WTC11 (cell line): ENCODE results near the gene SRMS. TPM values are rescaled to one million over a fixed set of nuclear protein-coding genes. Genes with fewer than 3 reads are reported as not detected.

Experiments used
- ATAC-seq: fragments of 200-7000 bp; cut with Tn5 transposase; 2 replicates; pipeline ENCODE4 v1.10.0; 2021; ENCODE audit warnings: mild to moderate bottlenecking, moderate library complexity
- CTCF ChIA-PET: fragments of 300-600 bp; sonication (Branson Sonifier 250); formaldehyde crosslinking; loops from one replicate; lab custom pipeline; 2021; ENCODE audit warnings: antibody characterized with exemption; lab: Charles Lee
- POLR2A ChIA-PET: fragments of 350-600 bp; sonication (Branson Sonifier 250); formaldehyde crosslinking; loops from one replicate; lab custom pipeline; 2021; ENCODE audit warnings: antibody characterized with exemption; lab: Charles Lee
- DNase-seq: peaks from one replicate; pipeline ENCODE4 v3.0.0; 2021; ENCODE audit warnings: low spot score
- H3K27ac Mint-ChIP-seq: 2 replicates; pipeline ENCODE4 v1.8.0; 2021; ENCODE audit warnings: mixed read lengths
- H3K27me3 Mint-ChIP-seq: 2 replicates; pipeline ENCODE4 v1.8.0; 2021; ENCODE audit warnings: low read depth, mild to moderate bottlenecking, moderate library complexity, mixed read lengths
- H3K36me3 Mint-ChIP-seq: 2 replicates; pipeline ENCODE4 v1.8.0; 2021; ENCODE audit warnings: mixed read lengths
- H3K4me1 Mint-ChIP-seq: 2 replicates; pipeline ENCODE4 v1.8.0; 2022; ENCODE audit warnings: mixed read lengths
- H3K4me3 Mint-ChIP-seq: 2 replicates; pipeline ENCODE4 v1.8.0; 2021; ENCODE audit warnings: mild to moderate bottlenecking, moderate library complexity, mixed read lengths
- H3K9me3 Mint-ChIP-seq: 2 replicates; pipeline ENCODE4 v1.8.0; 2021; ENCODE audit warnings: mixed read lengths
- CREM ChIP-seq: sonication (generic); formaldehyde crosslinking; IDR thresholded peaks from 2 replicates; pipeline ENCODE4 v1.8.1; 2022; ENCODE audit warnings: mild to moderate bottlenecking, missing genetic modification reagents, moderate library complexity
- ESRRA ChIP-seq: sonication (generic); formaldehyde crosslinking; IDR thresholded peaks from 2 replicates; pipeline ENCODE4 v1.8.1; 2022; ENCODE audit warnings: mild to moderate bottlenecking, missing genetic modification reagents, borderline replicate concordance
- IRF2 ChIP-seq: sonication (generic); formaldehyde crosslinking; IDR thresholded peaks from 2 replicates; pipeline ENCODE4 v1.8.0; 2022; ENCODE audit warnings: low read depth, missing genetic modification reagents, borderline replicate concordance
- JAZF1 ChIP-seq: fragments of 250-450 bp; sonication (Bioruptor Pico); IDR thresholded peaks from 2 replicates; pipeline ENCODE4 v1.9.0; 2021; ENCODE audit warnings: moderate library complexity, mild to moderate bottlenecking, inconsistent platforms
- NR3C1 ChIP-seq: sonication (generic); formaldehyde crosslinking; conservative IDR thresholded peaks from 2 replicates; pipeline ENCODE4 v1.8.1; 2023; ENCODE audit warnings: low read depth, mild to moderate bottlenecking, missing genetic modification reagents
- RELA ChIP-seq: sonication (generic); formaldehyde crosslinking; IDR thresholded peaks from 2 replicates; pipeline ENCODE4 v1.8.1; 2022; ENCODE audit warnings: missing genetic modification reagents, mild to moderate bottlenecking, borderline replicate concordance
- SOX15 ChIP-seq: fragments of 250-450 bp; sonication (Bioruptor Pico); IDR thresholded peaks from 2 replicates; pipeline ENCODE4 v1.9.0; 2021; ENCODE audit warnings: mild to moderate bottlenecking
- TEAD1 ChIP-seq: sonication (generic); formaldehyde crosslinking; IDR thresholded peaks from 2 replicates; pipeline ENCODE4 v1.8.0; 2022; ENCODE audit warnings: mild to moderate bottlenecking, missing genetic modification reagents
- ZNF219 ChIP-seq: sonication (generic); formaldehyde crosslinking; IDR thresholded peaks from 2 replicates; pipeline ENCODE4 v1.8.0; 2023; ENCODE audit warnings: missing genetic modification reagents, mild to moderate bottlenecking, borderline replicate concordance
- ZNF232 ChIP-seq: sonication (generic); formaldehyde crosslinking; IDR thresholded peaks from 2 replicates; pipeline ENCODE4 v1.8.0; 2022; ENCODE audit warnings: mild to moderate bottlenecking, missing genetic modification reagents
- total RNA-seq: library from RNA; stranded (reverse); gene quantifications from 3 replicates; pipeline ENCODE4 v1.2.3, GENCODE V29; 2021
- TF ChIP-seq, protein P1 (sequence below): fragments of 250-450 bp; sonication (Bioruptor Pico); IDR thresholded peaks from 2 replicates; pipeline ENCODE4 v1.9.0; 2021; ENCODE audit warnings: mild to moderate bottlenecking
- TF ChIP-seq, protein P2 (sequence below): sonication (generic); formaldehyde crosslinking; IDR thresholded peaks from 2 replicates; pipeline ENCODE4 v1.8.0; 2023; ENCODE audit warnings: missing genetic modification reagents, mild to moderate bottlenecking, borderline replicate concordance

SRMS gene
- total RNA-seq, 1 experiment from 2014 or later = 0.26 TPM

DNA sequence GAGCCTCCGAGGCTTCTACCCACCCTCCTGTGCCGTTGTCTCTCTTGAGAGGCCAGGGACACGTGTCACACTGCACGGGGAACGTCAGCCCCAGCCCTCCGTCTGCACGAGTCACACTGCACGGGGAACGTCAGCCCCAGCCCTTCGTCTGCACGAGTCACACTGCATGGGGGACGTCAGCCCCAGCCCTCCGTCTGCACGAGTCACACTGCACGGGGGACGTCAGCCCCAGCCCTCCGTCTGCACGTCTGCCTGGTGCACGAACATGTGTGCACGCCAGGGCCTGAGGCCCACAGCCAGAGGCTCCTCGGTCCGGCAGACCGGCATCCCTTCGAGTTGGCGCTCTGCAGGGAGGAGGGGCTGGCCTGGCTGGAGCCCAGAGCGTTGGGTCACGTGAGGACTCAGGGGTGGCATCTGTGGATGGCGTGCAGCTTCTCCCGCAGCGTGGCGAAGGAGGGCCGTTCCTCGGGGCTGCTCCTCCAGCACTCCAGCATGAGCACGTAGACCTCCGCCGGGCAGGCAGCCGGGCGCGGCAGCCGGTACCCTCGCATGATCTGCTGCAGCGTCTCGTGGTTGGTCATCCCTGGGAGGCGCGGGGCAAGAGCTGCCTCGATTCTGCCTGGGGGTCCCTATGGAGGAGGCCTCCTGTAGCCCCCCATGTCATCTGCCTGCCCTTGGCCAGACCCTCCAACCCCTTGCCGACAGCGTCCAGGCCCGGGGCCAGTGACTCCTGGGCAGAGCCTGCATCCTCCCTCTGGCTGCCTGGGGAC lies 6.9 kb downstream of the SRMS start:
- TF ChIP-seq IRF2 (CRISPR knock-in tag) = no peak
- no peak for TF ChIP-seq ESRRA (CRISPR knock-in tag)
- TF ChIP-seq SOX15 (CRISPR knock-in tag) = no peak
- TF ChIP-seq, protein P1, sequence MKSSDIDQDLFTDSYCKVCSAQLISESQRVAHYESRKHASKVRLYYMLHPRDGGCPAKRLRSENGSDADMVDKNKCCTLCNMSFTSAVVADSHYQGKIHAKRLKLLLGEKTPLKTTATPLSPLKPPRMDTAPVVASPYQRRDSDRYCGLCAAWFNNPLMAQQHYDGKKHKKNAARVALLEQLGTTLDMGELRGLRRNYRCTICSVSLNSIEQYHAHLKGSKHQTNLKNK (CRISPR knock-in tag) = no peak
- TF ChIP-seq CREM = no peak
- TF ChIP-seq ZNF232 (CRISPR knock-in tag) = no peak
- TF ChIP-seq JAZF1 (CRISPR knock-in tag) = no peak
- TF ChIP-seq RELA = no peak
- TF ChIP-seq, protein P2, sequence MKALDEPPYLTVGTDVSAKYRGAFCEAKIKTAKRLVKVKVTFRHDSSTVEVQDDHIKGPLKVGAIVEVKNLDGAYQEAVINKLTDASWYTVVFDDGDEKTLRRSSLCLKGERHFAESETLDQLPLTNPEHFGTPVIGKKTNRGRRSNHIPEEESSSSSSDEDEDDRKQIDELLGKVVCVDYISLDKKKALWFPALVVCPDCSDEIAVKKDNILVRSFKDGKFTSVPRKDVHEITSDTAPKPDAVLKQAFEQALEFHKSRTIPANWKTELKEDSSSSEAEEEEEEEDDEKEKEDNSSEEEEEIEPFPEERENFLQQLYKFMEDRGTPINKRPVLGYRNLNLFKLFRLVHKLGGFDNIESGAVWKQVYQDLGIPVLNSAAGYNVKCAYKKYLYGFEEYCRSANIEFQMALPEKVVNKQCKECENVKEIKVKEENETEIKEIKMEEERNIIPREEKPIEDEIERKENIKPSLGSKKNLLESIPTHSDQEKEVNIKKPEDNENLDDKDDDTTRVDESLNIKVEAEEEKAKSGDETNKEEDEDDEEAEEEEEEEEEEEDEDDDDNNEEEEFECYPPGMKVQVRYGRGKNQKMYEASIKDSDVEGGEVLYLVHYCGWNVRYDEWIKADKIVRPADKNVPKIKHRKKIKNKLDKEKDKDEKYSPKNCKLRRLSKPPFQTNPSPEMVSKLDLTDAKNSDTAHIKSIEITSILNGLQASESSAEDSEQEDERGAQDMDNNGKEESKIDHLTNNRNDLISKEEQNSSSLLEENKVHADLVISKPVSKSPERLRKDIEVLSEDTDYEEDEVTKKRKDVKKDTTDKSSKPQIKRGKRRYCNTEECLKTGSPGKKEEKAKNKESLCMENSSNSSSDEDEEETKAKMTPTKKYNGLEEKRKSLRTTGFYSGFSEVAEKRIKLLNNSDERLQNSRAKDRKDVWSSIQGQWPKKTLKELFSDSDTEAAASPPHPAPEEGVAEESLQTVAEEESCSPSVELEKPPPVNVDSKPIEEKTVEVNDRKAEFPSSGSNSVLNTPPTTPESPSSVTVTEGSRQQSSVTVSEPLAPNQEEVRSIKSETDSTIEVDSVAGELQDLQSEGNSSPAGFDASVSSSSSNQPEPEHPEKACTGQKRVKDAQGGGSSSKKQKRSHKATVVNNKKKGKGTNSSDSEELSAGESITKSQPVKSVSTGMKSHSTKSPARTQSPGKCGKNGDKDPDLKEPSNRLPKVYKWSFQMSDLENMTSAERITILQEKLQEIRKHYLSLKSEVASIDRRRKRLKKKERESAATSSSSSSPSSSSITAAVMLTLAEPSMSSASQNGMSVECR (CRISPR knock-in tag) = no peak
- no peak for TF ChIP-seq ZNF219 (CRISPR knock-in tag)
- no peak for TF ChIP-seq TEAD1 (CRISPR knock-in tag)
- 0 out of 2 replicates have a peak, but pooled peaks cover 2% of the 10 kb centered on the region for H3K4me1 Mint-ChIP-seq
- no peak overlapping the region for H3K4me3 Mint-ChIP-seq
- DNase-seq = no peak
- H3K27me3 Mint-ChIP-seq = no peaks in the 10 kb centered on the region
- no peaks in the 10 kb centered on the region for H3K36me3 Mint-ChIP-seq
- H3K9me3 Mint-ChIP-seq = no peaks in the 10 kb centered on the region
- ChIA-PET CTCF (interaction anchor here (1.7 to 4.9 kb wide), 2 partner anchors 101 kb away, joined by 5 to 81 read pairs; no protein-coding TSS in a partner anchor), POLR2A (no interaction called here)
- H3K27ac Mint-ChIP-seq = no peak overlapping the region
- no peak for ATAC-seq

DNA sequence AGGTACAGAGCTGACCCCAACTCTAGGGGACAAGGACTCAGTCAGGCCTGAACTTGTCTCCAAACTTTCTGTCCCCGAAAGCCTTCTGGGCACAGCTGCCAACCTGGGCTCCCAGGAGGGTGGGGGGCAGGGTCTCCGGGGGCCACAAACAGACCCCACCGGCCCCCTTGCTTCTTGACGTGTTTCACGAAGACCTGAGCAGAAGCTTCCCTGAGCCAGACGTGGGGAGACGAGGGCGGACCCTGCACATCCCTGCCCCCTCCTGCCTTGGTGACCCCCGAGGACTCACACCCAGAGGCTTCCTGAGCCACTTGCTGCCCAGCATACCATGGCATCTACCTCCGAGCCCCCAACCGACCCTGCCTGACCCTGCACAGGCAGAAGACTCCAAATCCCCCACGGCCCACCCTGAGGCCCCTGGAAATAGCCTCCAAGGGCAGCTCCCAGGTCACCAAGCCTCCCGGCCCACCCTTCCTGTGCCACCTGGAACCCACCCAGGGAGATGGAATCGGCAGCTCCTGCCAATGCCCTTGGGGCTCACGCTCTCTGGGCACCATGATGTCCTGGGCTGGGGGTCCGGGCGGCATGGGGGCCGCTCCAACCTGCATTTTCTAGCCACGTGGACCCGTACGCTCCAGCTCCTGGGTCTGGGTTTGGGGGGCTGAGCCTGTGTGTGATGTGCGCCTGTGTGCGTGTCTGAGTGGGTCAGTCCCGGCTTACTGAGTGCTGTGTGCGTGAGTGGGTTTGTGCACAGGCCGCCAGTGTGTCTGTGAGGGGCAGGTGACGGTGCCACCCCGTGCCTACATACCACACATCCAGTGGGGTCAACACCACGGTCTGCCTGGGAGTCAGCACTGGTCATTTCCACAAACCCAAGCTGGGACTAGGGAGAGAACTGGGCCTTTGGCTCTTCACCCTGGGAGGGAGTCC lies 7.8 kb downstream of the SRMS start:
- POLR2A ChIA-PET = no interaction called here
- Mint-ChIP-seq H3K4me3 (no peak overlapping the region), H3K27me3 (no peaks in the 10 kb centered on the region), H3K9me3 (no peaks in the 10 kb centered on the region), H3K27ac (no peak overlapping the region), H3K4me1 (0 out of 2 replicates have a peak, but pooled peaks cover 2% of the 10 kb centered on the region), H3K36me3 (no peaks in the 10 kb centered on the region)
- no peak for ATAC-seq
- DNase-seq = no peak
- CTCF ChIA-PET = interaction anchor here (1.1 to 5.0 kb wide), 11 partner anchors 7 to 307 kb away, joined by 3 to 81 read pairs (median 25); partner anchors contain the start of genes ARFRP1, HELZ2, RTEL1 and SRMS
- TF ChIP-seq NR3C1 (CRISPR knock-in tag) = no peak
- TF ChIP-seq, protein P2 (CRISPR knock-in tag) = 0 out of 2 replicates have a peak, but pooled peaks have one; percentile 31
- TF ChIP-seq, all 79 proteins: peak for 1
